ENCODE data around the gene TMEM169. TPM values are rescaled to one million over a fixed set of nuclear protein-coding genes. Genes with fewer than 3 reads are reported as not detected.

TMEM169 gene, protein sequence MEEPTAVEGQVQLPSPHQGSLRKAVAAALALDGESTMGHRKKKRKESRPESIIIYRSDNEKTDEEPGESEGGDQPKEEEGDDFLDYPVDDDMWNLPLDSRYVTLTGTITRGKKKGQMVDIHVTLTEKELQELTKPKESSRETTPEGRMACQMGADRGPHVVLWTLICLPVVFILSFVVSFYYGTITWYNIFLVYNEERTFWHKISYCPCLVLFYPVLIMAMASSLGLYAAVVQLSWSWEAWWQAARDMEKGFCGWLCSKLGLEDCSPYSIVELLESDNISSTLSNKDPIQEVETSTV
- 6.6 and 8.2 TPM in 2 replicates for total RNA-seq (2014; rRNA removed; shearing (Covaris generic))

GRCh38 chr2:216081487-216082116 is at the start of gene TMEM169, which contains the start of gene PECR:
TSS of gene TMEM169 (plus strand) at chr2:216081919. CDS start at chr2:216095964, 14,045 bp downstream.
TSS of gene PECR (minus strand) at chr2:216081809. CDS start at chr2:216081741, 68 bp downstream.
- Histone ChIP-seq H3K27me3 (no peaks in the 10 kb centered on the region), H3K27ac (peak within 1 kb of the TSS; percentile 90; the same call in 1 of the 2 replicates), H3K4me3 (peak within 1 kb of the TSS; percentile 74), H3K4me1 (peaks cover 28% of the 10 kb centered on the region), H3K9me3 (replicated peaks) (no peaks in the 10 kb centered on the region), H3K36me3 (no peaks in the 10 kb centered on the region)
- peak; percentile 82 to 83 for DNase-seq

GRCh38 chr2:216031960-216032689 is 49.6 kb upstream of the TMEM169 start:
- no peaks in the 10 kb centered on the region for H3K36me3 ChIP-seq
- H3K27ac ChIP-seq = no peak overlapping the region
- no peaks in the 10 kb centered on the region for H3K9me3 ChIP-seq (replicated peaks)
- no peaks in the 10 kb centered on the region for H3K27me3 ChIP-seq
- H3K4me1 ChIP-seq = no peaks in the 10 kb centered on the region
- no peak overlapping the region for H3K4me3 ChIP-seq
- DNase-seq = no peak

DNA sequence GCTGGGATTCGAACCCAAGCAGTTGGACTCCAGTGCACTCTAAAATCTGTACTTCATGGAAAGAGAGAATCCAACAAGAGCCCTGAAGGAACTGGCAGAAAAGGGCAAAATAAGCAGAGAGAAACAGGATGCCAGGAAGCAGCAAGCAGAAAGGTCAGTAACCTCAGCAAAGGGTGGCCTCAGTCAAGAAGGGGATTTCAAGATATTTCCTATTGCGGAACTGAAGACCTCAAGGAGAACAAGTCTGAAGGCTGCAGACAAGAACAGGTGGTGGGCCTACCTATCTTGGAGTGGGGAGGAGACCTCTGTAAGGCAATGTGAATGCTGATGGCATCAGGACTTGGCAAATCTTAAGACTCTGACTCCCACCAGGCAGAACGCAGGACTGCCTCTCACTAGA is 48.3 kb upstream of the TMEM169 start:
- H3K36me3 ChIP-seq = no peaks in the 10 kb centered on the region
- no peak overlapping the region for H3K27ac ChIP-seq
- H3K9me3 ChIP-seq (replicated peaks) = no peaks in the 10 kb centered on the region
- H3K4me3 ChIP-seq = no peak overlapping the region
- H3K4me1 ChIP-seq = no peaks in the 10 kb centered on the region
- DNase-seq = no peak
- no peaks in the 10 kb centered on the region for H3K27me3 ChIP-seq

- Histone ChIP-seq H3K27ac (no peak overlapping the region), H3K27me3 (no peaks in the 10 kb centered on the region), H3K36me3 (no peaks in the 10 kb centered on the region), H3K9me3 (replicated peaks) (no peaks in the 10 kb centered on the region), H3K4me1 (no peaks in the 10 kb centered on the region), H3K4me3 (no peak overlapping the region)
- DNase-seq = peak; percentile 56 to 84
Measured at GRCh38 chr2:216034065-216034464, 47.7 kb upstream of the TMEM169 start.

DNA sequence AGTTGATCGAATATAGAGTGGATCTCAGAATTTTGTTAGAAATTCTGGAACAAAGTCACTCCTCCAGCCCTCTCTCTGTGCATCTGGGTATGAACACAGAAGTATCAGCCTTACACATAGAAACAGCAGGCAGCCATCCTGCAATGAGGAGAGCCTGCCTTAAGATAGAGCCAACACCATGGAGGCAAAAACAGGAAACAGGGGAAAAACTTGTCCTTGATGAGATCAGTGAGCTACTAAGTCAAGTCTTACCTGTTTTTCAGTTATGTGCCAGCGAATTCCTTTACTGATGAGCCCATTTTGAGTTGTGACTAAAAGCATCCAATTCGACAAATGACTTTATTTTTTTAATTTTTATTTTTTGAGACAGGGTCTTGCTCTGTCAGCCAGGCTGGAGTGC is 41.8 kb upstream of the TMEM169 start:
- H3K9me3 ChIP-seq (replicated peaks) = no peaks in the 10 kb centered on the region
- H3K4me3 ChIP-seq = no peak overlapping the region
- 0 out of 2 replicates have a peak, but pooled peaks cover 2% of the 10 kb centered on the region for H3K36me3 ChIP-seq
- no peak overlapping the region for H3K27ac ChIP-seq
- no peak for DNase-seq
- no peaks in the 10 kb centered on the region for H3K4me1 ChIP-seq
- H3K27me3 ChIP-seq = no peaks in the 10 kb centered on the region

DNA sequence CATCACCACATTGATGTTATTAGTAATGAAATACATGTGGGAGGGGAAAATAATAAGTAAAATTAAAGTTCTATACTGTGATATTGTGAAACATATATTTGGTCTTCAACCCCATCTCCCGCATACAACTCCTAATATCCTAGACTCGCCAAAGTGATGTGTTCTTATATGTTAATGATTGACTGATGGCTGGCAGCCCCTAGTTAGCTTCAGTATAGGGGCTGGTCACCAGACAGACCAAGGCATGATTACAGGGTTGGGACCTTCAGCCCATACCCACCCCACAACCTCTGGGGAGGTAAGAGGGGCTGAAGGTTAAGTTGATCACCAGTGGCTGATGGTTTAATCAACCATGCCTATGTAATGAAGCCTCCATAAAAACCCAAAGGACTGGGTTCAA is 40.3 kb upstream of the TMEM169 start:
- 0 out of 2 replicates have a peak, but pooled peaks cover 2% of the 10 kb centered on the region for H3K36me3 ChIP-seq
- no peaks in the 10 kb centered on the region for H3K9me3 ChIP-seq (replicated peaks)
- no peak overlapping the region for H3K27ac ChIP-seq
- no peak for DNase-seq
- H3K4me3 ChIP-seq = no peak overlapping the region
- H3K27me3 ChIP-seq = no peaks in the 10 kb centered on the region
- no peaks in the 10 kb centered on the region for H3K4me1 ChIP-seq

GRCh38 chr2:216043949-216044348 is 37.8 kb upstream of the TMEM169 start:
- no peak for DNase-seq

DNA sequence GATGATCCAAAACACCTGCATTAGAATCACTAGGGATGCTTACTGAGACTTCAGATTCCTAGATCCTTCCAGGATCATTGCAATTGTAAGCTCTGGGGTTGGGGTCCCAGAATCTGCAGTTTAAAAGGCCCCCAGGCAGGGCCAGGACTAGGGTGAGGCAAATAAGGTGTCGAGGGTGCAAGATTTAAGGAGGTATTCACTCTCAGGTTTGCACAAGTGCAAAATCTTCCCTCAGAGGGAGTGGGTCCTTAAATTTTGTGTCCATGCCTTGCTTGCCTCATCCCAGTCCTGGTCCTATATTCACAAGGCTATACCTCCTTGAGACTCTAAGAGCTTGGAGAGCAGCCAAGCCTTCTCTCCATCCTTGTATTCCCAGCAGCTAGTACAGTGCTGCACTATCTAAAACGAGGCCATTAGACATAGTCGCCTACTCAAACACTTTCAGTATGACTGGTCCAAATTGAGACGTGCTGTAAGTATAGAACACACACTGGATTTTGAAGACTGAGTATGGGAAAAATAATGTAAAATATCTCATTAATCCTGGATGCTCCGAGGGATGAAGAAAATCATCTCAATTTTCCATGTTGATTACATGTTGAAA is 36.7 kb upstream of the TMEM169 start:
- Histone ChIP-seq H3K27ac (no peak overlapping the region), H3K9me3 (replicated peaks) (no peaks in the 10 kb centered on the region), H3K4me3 (no peak overlapping the region), H3K4me1 (no peaks in the 10 kb centered on the region), H3K36me3 (no peaks in the 10 kb centered on the region), H3K27me3 (no peaks in the 10 kb centered on the region)
- no peak for DNase-seq

More at GRCh38 chr2:216043949-216044348, 37.8 kb upstream of the TMEM169 start:
- no peaks in the 10 kb centered on the region for H3K4me1 ChIP-seq
- H3K9me3 ChIP-seq (replicated peaks) = no peaks in the 10 kb centered on the region
- H3K27ac ChIP-seq = no peak overlapping the region
- H3K27me3 ChIP-seq = no peaks in the 10 kb centered on the region
- H3K4me3 ChIP-seq = no peak overlapping the region
- H3K36me3 ChIP-seq = 0 out of 2 replicates have a peak, but pooled peaks cover 2% of the 10 kb centered on the region

DNA sequence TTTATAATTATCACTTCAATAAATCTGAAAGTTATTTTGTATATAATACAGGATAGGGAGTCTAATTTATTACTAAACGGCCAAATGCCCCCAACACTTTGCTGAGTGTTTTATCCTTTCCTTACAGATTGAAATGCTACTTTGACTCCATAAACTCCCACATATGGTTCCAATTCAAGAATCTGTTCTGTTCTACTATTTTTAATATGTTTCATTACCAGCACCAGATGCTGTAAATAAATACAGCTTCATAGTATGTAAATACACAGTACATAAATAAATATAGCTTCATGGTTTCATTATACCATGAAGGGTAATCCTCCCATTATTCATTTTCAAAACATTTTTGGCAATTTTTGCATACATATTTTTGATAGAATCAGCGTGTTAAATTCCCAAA is 34.3 kb upstream of the TMEM169 start:
- H3K4me1 ChIP-seq = no peaks in the 10 kb centered on the region
- no peaks in the 10 kb centered on the region for H3K27me3 ChIP-seq
- no peak overlapping the region for H3K27ac ChIP-seq
- DNase-seq = no peak
- H3K36me3 ChIP-seq = no peaks in the 10 kb centered on the region
- no peak overlapping the region for H3K4me3 ChIP-seq
- H3K9me3 ChIP-seq (replicated peaks) = no peaks in the 10 kb centered on the region

GRCh38 chr2:216049452-216049851 is 32.3 kb upstream of the TMEM169 start:
- H3K4me1 ChIP-seq = no peaks in the 10 kb centered on the region
- H3K27me3 ChIP-seq = no peaks in the 10 kb centered on the region
- no peak overlapping the region for H3K4me3 ChIP-seq
- no peaks in the 10 kb centered on the region for H3K36me3 ChIP-seq
- H3K27ac ChIP-seq = no peak overlapping the region
- no peaks in the 10 kb centered on the region for H3K9me3 ChIP-seq (replicated peaks)
- no peak for DNase-seq

GRCh38 chr2:216051350-216051749 is 30.4 kb upstream of the TMEM169 start:
- Histone ChIP-seq H3K27me3 (no peaks in the 10 kb centered on the region), H3K9me3 (replicated peaks) (no peaks in the 10 kb centered on the region), H3K4me1 (no peaks in the 10 kb centered on the region), H3K36me3 (no peaks in the 10 kb centered on the region), H3K27ac (no peak overlapping the region), H3K4me3 (no peak overlapping the region)
- DNase-seq = no peak

- Histone ChIP-seq H3K4me3 (no peak overlapping the region), H3K27me3 (no peaks in the 10 kb centered on the region), H3K9me3 (replicated peaks) (no peaks in the 10 kb centered on the region), H3K27ac (no peak overlapping the region), H3K36me3 (no peaks in the 10 kb centered on the region), H3K4me1 (no peaks in the 10 kb centered on the region)
- DNase-seq = no peak
Measured at GRCh38 chr2:216052420-216052819, 29.3 kb upstream of the TMEM169 start.

GRCh38 chr2:216055680-216056079 is 26.0 kb upstream of the TMEM169 start:
- Histone ChIP-seq H3K4me3 (no peak overlapping the region), H3K4me1 (no peaks in the 10 kb centered on the region), H3K27ac (no peak overlapping the region), H3K9me3 (replicated peaks) (no peaks in the 10 kb centered on the region), H3K27me3 (no peaks in the 10 kb centered on the region), H3K36me3 (peaks cover 8% of the 10 kb centered on the region)
- DNase-seq = no peak

DNA sequence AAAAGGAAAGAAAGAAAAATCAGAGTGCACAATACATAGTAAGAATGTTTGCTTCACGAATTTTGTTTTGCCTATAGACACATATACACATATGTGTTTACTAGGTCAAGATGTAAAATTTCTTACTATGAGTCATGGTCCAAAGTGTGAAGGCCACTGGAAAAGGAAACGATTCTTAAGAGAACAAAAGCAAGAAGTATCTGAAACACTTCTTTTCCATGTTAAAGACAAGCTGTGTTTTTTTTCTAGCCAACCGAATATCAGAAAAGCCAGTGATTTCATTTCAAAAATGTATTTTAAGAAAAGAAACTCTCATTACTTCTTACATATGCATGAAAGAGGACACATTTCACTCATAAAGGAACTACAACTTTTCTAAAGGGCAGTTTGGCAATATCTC is 25.0 kb upstream of the TMEM169 start:
- no peak for DNase-seq
- H3K27ac ChIP-seq = no peak overlapping the region
- H3K4me3 ChIP-seq = no peak overlapping the region
- H3K4me1 ChIP-seq = no peaks in the 10 kb centered on the region
- H3K27me3 ChIP-seq = no peaks in the 10 kb centered on the region
- peaks cover 8% of the 10 kb centered on the region for H3K36me3 ChIP-seq
- no peaks in the 10 kb centered on the region for H3K9me3 ChIP-seq (replicated peaks)

Data from SJCRH30 (cell line).